GM12872 (cell line): ENCODE measurements around the gene IL36G.

ENCODE experiments used
- CTCF ChIP-seq: IDR thresholded peaks from 3 replicates; pipeline ENCODE4 v1.5.1; 2011; ENCODE audit warnings: low read depth, mild to moderate bottlenecking, low read length, moderate library complexity; ENCODE audit not compliant: insufficient read depth

IL36G gene

DNA sequence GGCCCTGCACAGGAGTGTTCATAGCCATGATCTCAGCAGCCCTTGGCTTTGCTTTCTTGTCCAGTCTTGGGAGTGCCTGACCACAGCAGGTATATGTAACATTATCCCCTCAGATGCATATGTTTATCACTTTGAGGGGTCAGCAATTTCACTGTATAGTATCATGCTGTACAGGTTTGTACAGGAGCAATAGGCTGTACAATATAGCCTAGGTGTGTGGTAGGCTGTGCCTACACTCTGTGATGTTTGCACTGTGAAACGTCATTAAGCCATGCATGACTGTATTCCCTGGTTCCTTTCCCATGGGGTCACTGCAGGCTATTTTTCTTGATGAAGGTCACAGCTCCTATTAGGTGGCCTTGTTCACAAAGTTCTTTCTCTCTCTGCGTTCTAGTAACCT, 4.7 kb upstream of the IL36G start:
- TF ChIP-seq CTCF, result no peak

GRCh38 chr2:112979731-112980130, 1.9 kb downstream of the IL36G start:
- no peak for TF ChIP-seq CTCF

GRCh38 chr2:112980537-112980936, 2.7 kb downstream of the IL36G start:
- TF ChIP-seq CTCF, result no peak

DNA sequence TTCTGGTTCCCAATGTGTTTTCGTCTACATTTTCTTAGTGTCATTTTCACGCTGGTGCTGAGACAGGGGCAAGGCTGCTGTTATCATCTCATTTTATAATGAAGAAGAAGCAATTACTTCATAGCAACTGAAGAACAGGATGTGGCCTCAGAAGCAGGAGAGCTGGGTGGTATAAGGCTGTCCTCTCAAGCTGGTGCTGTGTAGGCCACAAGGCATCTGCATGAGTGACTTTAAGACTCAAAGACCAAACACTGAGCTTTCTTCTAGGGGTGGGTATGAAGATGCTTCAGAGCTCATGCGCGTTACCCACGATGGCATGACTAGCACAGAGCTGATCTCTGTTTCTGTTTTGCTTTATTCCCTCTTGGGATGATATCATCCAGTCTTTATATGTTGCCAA, 7.3 kb downstream of the IL36G start:
- no peak for TF ChIP-seq CTCF

DNA sequence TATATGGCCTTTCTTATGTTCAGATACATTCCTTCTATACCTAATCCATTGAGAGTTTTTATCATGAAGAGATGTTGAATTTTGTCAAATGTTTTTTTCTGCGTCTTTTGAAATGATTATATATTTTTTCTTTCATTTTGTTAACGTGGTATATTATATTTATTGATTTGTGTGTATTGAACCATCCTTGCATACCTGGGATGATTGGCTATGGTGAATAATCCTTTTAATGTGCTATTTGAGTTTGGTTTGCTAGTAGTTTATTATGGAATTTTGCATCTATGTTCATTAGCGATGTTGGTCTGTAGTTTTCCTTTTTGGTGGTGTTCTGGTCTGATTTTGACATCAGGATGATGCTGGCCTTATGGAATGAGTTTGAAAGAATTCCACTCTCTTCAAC, 11.8 kb downstream of the IL36G start:
- TF ChIP-seq CTCF, result no peak

DNA sequence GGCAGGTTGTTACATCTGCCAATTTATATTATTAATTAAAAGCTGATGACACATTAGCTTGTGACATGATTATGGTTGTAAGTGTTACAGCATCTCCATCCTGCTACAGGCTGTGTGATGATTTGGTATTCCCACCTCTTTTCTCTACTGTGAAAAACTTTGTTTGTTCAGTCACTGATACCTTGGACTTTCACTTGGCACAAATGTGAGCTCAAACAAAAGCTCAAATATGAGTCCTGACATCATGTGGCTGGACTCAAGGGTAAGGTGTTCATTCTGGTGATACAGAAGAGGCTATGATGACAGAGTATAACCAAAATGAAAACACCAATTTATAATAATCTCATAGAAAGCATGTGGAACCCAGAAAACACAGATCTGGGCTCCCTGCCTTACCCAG, 16.0 kb downstream of the IL36G start:
- TF ChIP-seq CTCF, result no peak

- no peak for TF ChIP-seq CTCF
These were observed 16.8 kb downstream of the IL36G start for GRCh38 chr2:112994648-112995047.
